Upper lobe of left lung (tissue), 6 donors: ENCODE results near the gene DMD. TPM values are rescaled to one million over a fixed set of nuclear protein-coding genes. Genes with fewer than 3 reads are reported as not detected.

ENCODE experiments used
- ATAC-seq, 2 donors: fragments of 200-7000 bp; cut with Tn5 transposase; one replicate each; pipeline ENCODE4 v1.9.1; 2022; ENCODE audit warnings: mild to moderate bottlenecking in 2 of 2, moderate library complexity in 2 of 2; ENCODE audit not compliant: low FRiP score in 2 of 2
- DNase-seq, 2 donors: peaks; one replicate each; pipeline ENCODE4 v3.0.0-alpha.2; 2019 to 2020
- H3K27ac ChIP-seq, 4 donors: fragments of 200-600 bp; sonication (generic); one replicate each; pipeline ENCODE4 v1.5.1; 2016 to 2019
- H3K27me3 ChIP-seq, 4 donors: fragments of 200-600 bp; sonication (generic); one replicate each; pipeline ENCODE4 v1.5.1; 2017 to 2019
- H3K36me3 ChIP-seq, 4 donors: fragments of 200-600 bp; sonication (generic); one replicate each; pipeline ENCODE4 v1.5.1; 2016 to 2019
- H3K4me1 ChIP-seq, 4 donors: fragments of 200-600 bp; sonication (generic); one replicate each; pipeline ENCODE4 v1.5.1; 2018 to 2019
- H3K4me3 ChIP-seq, 4 donors: fragments of 200-600 bp; sonication (generic); one replicate each; pipeline ENCODE4 v1.5.1; 2017 to 2019; ENCODE audit warnings: mild to moderate bottlenecking in 2 of 4, moderate library complexity in 1 of 4
- H3K9me3 ChIP-seq, 4 donors: fragments of 200-600 bp; sonication (generic); one replicate each; pipeline ENCODE4 v1.5.1; 2018 to 2019
- CTCF ChIP-seq, 6 experiments: fragments of 450-650 bp in 4 of 6; fragments of 200-600 bp in 2 of 6; sonication (generic) in 2 of 6; IDR thresholded peaks; one replicate each; pipeline ENCODE4 v1.5.1; 2016 to 2019; ENCODE audit warnings: antibody characterized with exemption in 6 of 6
- EP300 ChIP-seq, 4 donors: sonication (generic); formaldehyde crosslinking; IDR thresholded peaks; one replicate each; pipeline ENCODE4 v1.5.1; 2017; ENCODE audit warnings: antibody characterized with exemption in 4 of 4, control low read depth in 2 of 4
- POLR2A ChIP-seq, 4 donors: fragments of 450-650 bp; IDR thresholded peaks; one replicate each; pipeline ENCODE4 v1.5.1; 2016 to 2017; ENCODE audit warnings: antibody characterized with exemption in 4 of 4, mild to moderate bottlenecking in 2 of 4
- POLR2AphosphoS5 ChIP-seq, 2 donors: sonication (generic); formaldehyde crosslinking; IDR thresholded peaks; one replicate each; pipeline ENCODE4 v1.5.1; 2017; ENCODE audit warnings: antibody characterized with exemption in 2 of 2
- WGBS, 2 donors: methylation state at CpG; one replicate each; pipeline ENCODE4 v1.1.5; 2017 to 2018; 5-methylcytosine and 5-hydroxymethylcytosine counted together
- total RNA-seq, 6 donors: library from RNA; depleted of rRNA in 4 of 6; stranded (reverse); fragments of >200 nt in 4 of 6; gene quantifications; one replicate each; pipeline versions ENCODE4 v1.1.0 to v1.2.1, GENCODE V29; 2016 to 2021
- donor health status: DM: no; HTN: no; CAD: no; lungs with moderate emphysema.
- donor health status: DM: no; HTN: yes; CAD: no; lungs with severe emphysema.

The DMD gene
- total RNA-seq, 6 donors from 2014 or later = 12.5 to 37.0 (median 24.0) TPM

DNA sequence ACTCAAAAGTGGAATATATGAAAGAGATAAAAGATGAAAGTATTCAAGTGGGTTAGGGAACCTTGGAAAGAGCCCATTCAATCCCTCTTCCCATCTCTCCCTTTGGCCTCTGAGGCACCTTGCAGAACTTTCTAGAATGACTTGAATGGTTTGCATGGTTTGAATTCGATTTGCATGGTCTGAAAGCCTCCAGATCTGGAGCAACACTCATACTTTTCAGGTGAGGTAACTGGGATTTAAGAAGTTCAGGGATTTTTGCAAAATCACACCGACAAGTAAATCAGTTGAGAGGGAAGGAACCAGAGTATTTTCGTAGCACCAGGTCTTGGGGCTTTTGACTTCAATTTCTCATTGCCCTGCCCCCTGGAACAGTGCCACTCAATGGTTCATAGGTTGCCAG lies 1663.5 kb downstream of the DMD start:
- ATAC-seq (no peak), DNase-seq (no peak)
- TF ChIP-seq POLR2A (IDR thresholded peaks at IDR 0.05) (no peak), POLR2AphosphoS5 (IDR thresholded peaks at IDR 0.05) (no peak), EP300 (IDR thresholded peaks at IDR 0.05) (no peak), CTCF (IDR thresholded peaks at IDR 0.05) (no peak)
- Histone ChIP-seq H3K9me3 (no peaks in the 10 kb centered on the region), H3K27ac (no peak overlapping the region), H3K27me3 (no peaks in the 10 kb centered on the region), H3K36me3 (no peaks in the 10 kb centered on the region), H3K4me3 (no peak overlapping the region), H3K4me1 (no peaks in the 10 kb centered on the region)
- 46 to 78% methylated on average over 1 to 3 of the region's 3 CpGs for WGBS, 2 donors

DNA sequence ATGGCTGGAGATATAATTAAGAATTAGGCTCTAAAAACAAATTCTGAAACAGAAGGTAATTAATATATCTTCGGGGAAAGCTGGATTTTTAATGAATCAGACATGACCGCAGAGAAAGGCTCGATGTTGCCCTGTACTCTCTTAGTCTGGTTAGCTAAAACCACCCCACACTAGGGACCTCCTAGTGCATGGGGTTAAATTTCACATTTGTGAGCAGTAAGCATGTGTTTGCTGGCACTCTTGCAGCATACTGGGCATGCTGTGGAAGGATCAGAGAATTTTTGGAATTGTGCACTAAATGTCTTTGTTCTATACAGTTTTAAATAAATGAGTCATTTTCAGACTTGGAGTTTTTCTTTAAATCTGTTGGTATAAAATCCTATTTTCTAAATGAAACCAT lies 1663.9 kb downstream of the DMD start:
- no peak overlapping the region for H3K27ac ChIP-seq
- H3K4me3 ChIP-seq = no peak overlapping the region
- H3K27me3 ChIP-seq = no peaks in the 10 kb centered on the region
- no peaks in the 10 kb centered on the region for H3K36me3 ChIP-seq
- DNase-seq (no peak), ATAC-seq (no peak)
- TF ChIP-seq POLR2AphosphoS5 (IDR thresholded peaks at IDR 0.05) (no peak), CTCF (IDR thresholded peaks at IDR 0.05) (no peak), EP300 (IDR thresholded peaks at IDR 0.05) (no peak), POLR2A (IDR thresholded peaks at IDR 0.05) (no peak)
- no peaks in the 10 kb centered on the region for H3K9me3 ChIP-seq
- H3K4me1 ChIP-seq = no peaks in the 10 kb centered on the region
- WGBS, 2 donors = 82 to 90% methylated on average over 3 of the region's 3 CpGs

GRCh38 chrX:31546126-31546525 lies 1665.2 kb downstream of the DMD start:
- DNase-seq (no peak), ATAC-seq (no peak)
- H3K27me3 ChIP-seq = no peaks in the 10 kb centered on the region
- 52 to 80% methylated on average over 3 of the region's 3 CpGs for WGBS, 2 donors
- H3K36me3 ChIP-seq = no peaks in the 10 kb centered on the region
- H3K9me3 ChIP-seq = no peaks in the 10 kb centered on the region
- no peaks in the 10 kb centered on the region for H3K4me1 ChIP-seq
- no peak overlapping the region for H3K27ac ChIP-seq
- TF ChIP-seq CTCF (IDR thresholded peaks at IDR 0.05) (no peak), POLR2AphosphoS5 (IDR thresholded peaks at IDR 0.05) (no peak), EP300 (IDR thresholded peaks at IDR 0.05) (no peak), POLR2A (IDR thresholded peaks at IDR 0.05) (no peak)
- no peak overlapping the region for H3K4me3 ChIP-seq

DNA sequence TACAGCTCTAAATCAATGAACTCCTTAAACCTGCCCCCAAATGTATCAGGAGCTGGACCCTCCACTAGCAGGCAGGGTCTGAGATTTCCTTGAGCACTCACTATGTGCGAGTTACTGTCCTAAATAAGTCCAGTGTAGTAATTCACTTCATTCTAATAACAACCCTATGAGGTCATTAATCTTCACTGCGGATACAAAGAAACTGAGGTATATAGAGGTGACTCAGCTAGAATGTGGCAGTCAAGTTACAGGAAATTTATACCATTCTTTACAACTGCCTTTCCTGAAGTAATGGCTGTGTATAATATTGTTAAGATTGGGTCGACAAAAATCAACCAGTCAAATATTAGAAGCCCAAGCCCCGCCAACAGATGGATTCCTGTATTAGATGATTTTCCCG lies 1665.6 kb downstream of the DMD start:
- 71 to 81% methylated on average over 5 of the region's 5 CpGs for WGBS, 2 donors
- H3K9me3 ChIP-seq = no peaks in the 10 kb centered on the region

More for the DNA sequence above, 1665.6 kb downstream of the DMD start:
- DNase-seq (no peak), ATAC-seq (no peak)
- Histone ChIP-seq H3K36me3 (no peaks in the 10 kb centered on the region), H3K4me3 (no peak overlapping the region), H3K4me1 (no peaks in the 10 kb centered on the region), H3K27ac (no peak overlapping the region), H3K27me3 (no peaks in the 10 kb centered on the region)
- no peak for TF ChIP-seq EP300 (IDR thresholded peaks at IDR 0.05)
- TF ChIP-seq CTCF (IDR thresholded peaks at IDR 0.05) = no peak
- TF ChIP-seq POLR2AphosphoS5 (IDR thresholded peaks at IDR 0.05) = no peak
- no peak for TF ChIP-seq POLR2A (IDR thresholded peaks at IDR 0.05)
